GM21360 (cell line): ENCODE measurements around the gene ALDH1L1.

Experiments
- ATAC-seq: cut with Tn5 transposase; IDR thresholded peaks from one replicate; pipeline ENCODE4 v1.9.1; 2021; ENCODE audit warnings: mild to moderate bottlenecking, moderate library complexity; ENCODE audit not compliant: unreplicated experiment

Gene ALDH1L1

GRCh38 chr3:126058666-126059065 lies 121.7 kb downstream of the ALDH1L1 start:
- ATAC-seq, result no peak

GRCh38 chr3:126057936-126058335 lies 122.5 kb downstream of the ALDH1L1 start:
- no peak for ATAC-seq

GRCh38 chr3:126057501-126057819 lies 122.9 kb downstream of the ALDH1L1 start:
- no peak for ATAC-seq

GRCh38 chr3:126056681-126057500 lies 123.5 kb downstream of the ALDH1L1 start:
- ATAC-seq, result no peak

- ATAC-seq, result no peak
Observed at GRCh38 chr3:126056088-126056487, 124.3 kb downstream of the ALDH1L1 start.

- ATAC-seq, result no peak
Observed at GRCh38 chr3:126054870-126055269, 125.5 kb downstream of the ALDH1L1 start.

- no peak for ATAC-seq
Observed at GRCh38 chr3:126053949-126054569, 126.3 kb downstream of the ALDH1L1 start.
